Endothelial cell (in vitro differentiated cells): ENCODE results near the gene CENPX. TPM values are rescaled to one million over a fixed set of nuclear protein-coding genes. Genes with fewer than 3 reads are reported as not detected.

Experiments used
- DNase-seq: peaks from one replicate; pipeline ENCODE4 v3.0.0; 2021; ENCODE audit warnings: low spot score
- H3K27ac Mint-ChIP-seq: one replicate; pipeline ENCODE4 v1.8.0; 2021; ENCODE audit warnings: mixed read lengths, inconsistent platforms; ENCODE audit not compliant: unreplicated experiment
- H3K27me3 Mint-ChIP-seq: one replicate; pipeline ENCODE4 v1.8.0; 2021; ENCODE audit warnings: mild to moderate bottlenecking, moderate library complexity, mixed read lengths, inconsistent platforms; ENCODE audit not compliant: unreplicated experiment
- H3K36me3 Mint-ChIP-seq: one replicate; pipeline ENCODE4 v1.8.0; 2021; ENCODE audit warnings: mild to moderate bottlenecking, low read depth, mixed read lengths, inconsistent platforms; ENCODE audit not compliant: unreplicated experiment
- H3K4me1 Mint-ChIP-seq: one replicate; pipeline ENCODE4 v1.8.0; 2021; ENCODE audit warnings: mild to moderate bottlenecking, mixed read lengths, inconsistent platforms; ENCODE audit not compliant: unreplicated experiment
- H3K4me3 Mint-ChIP-seq: one replicate; pipeline ENCODE4 v1.8.0; 2021; ENCODE audit warnings: mild to moderate bottlenecking, mixed read lengths, inconsistent platforms; ENCODE audit not compliant: unreplicated experiment
- H3K9me3 Mint-ChIP-seq: one replicate; pipeline ENCODE4 v1.8.0; 2021; ENCODE audit warnings: mixed read lengths, inconsistent platforms; ENCODE audit not compliant: unreplicated experiment
- CTCF ChIP-seq: fragments of 200-600 bp; sonication (generic); IDR thresholded peaks from one replicate; pipeline ENCODE4 v1.5.0; 2021; ENCODE audit warnings: antibody characterized with exemption; ENCODE audit not compliant: unreplicated experiment
- total RNA-seq: library from RNA; stranded (reverse); fragmentation: NEBNext Ultra II Directional; extraction: Animal tissue kit (Norgen Biotek cat#: 25700); gene quantifications from one replicate; pipeline ENCODE4 v1.2.1, GENCODE V29; 2021; ENCODE audit not compliant: unreplicated experiment

Gene CENPX
- total RNA-seq, 1 donor from 2014 or later: 42.9 TPM

- no peaks in the 10 kb centered on the region for H3K4me1 Mint-ChIP-seq
- peaks cover 8% of the 10 kb centered on the region for H3K36me3 Mint-ChIP-seq
- H3K4me3 Mint-ChIP-seq: no peak overlapping the region
- no peaks in the 10 kb centered on the region for H3K9me3 Mint-ChIP-seq
- no peak for DNase-seq
- H3K27me3 Mint-ChIP-seq: peaks cover 10% of the 10 kb centered on the region
- H3K27ac Mint-ChIP-seq: no peak overlapping the region
- TF ChIP-seq CTCF: no peak
Measured at GRCh38 chr17:82049521-82049971, 26.9 kb upstream of the CENPX start.

- H3K4me3 Mint-ChIP-seq: no peak overlapping the region
- DNase-seq: no peak
- H3K4me1 Mint-ChIP-seq: no peaks in the 10 kb centered on the region
- no peak for TF ChIP-seq CTCF
- peaks cover 10% of the 10 kb centered on the region for H3K27me3 Mint-ChIP-seq
- peaks cover 8% of the 10 kb centered on the region for H3K36me3 Mint-ChIP-seq
- H3K9me3 Mint-ChIP-seq: no peaks in the 10 kb centered on the region
- H3K27ac Mint-ChIP-seq: no peak overlapping the region
Measured at GRCh38 chr17:82049106-82049505, 26.4 kb upstream of the CENPX start.

GRCh38 chr17:82048571-82048971, 25.9 kb upstream of the CENPX start:
- TF ChIP-seq CTCF: no peak
- Mint-ChIP-seq H3K4me3 (no peak overlapping the region), H3K27me3 (peaks cover 7% of the 10 kb centered on the region), H3K36me3 (peaks cover 8% of the 10 kb centered on the region), H3K9me3 (no peaks in the 10 kb centered on the region), H3K27ac (no peak overlapping the region), H3K4me1 (no peaks in the 10 kb centered on the region)
- DNase-seq: no peak

- peak overlapping the region; percentile 62 for H3K4me3 Mint-ChIP-seq
- no peak overlapping the region for H3K27ac Mint-ChIP-seq
- DNase-seq: no peak
- no peak for TF ChIP-seq CTCF
- no peaks in the 10 kb centered on the region for H3K9me3 Mint-ChIP-seq
- H3K4me1 Mint-ChIP-seq: no peaks in the 10 kb centered on the region
- peaks cover 6% of the 10 kb centered on the region for H3K27me3 Mint-ChIP-seq
- peaks cover 8% of the 10 kb centered on the region for H3K36me3 Mint-ChIP-seq
Measured at GRCh38 chr17:82047914-82048570, 25.4 kb upstream of the CENPX start.

- TF ChIP-seq CTCF: no peak
- no peaks in the 10 kb centered on the region for H3K9me3 Mint-ChIP-seq
- peaks cover 6% of the 10 kb centered on the region for H3K27me3 Mint-ChIP-seq
- peaks cover 8% of the 10 kb centered on the region for H3K36me3 Mint-ChIP-seq
- DNase-seq: no peak
- H3K27ac Mint-ChIP-seq: no peak overlapping the region
- H3K4me3 Mint-ChIP-seq: peak overlapping the region; percentile 62
- no peaks in the 10 kb centered on the region for H3K4me1 Mint-ChIP-seq
Measured at GRCh38 chr17:82047379-82047778, 24.7 kb upstream of the CENPX start.
